CD4-positive, alpha-beta T cell (primary cell): ENCODE measurements around the gene ANO9. TPM values are rescaled to one million over a fixed set of nuclear protein-coding genes. Genes with fewer than 3 reads are reported as not detected.

ENCODE experiments used
- ATAC-seq: fragments of 200-7000 bp; cut with Tn5 transposase; one replicate; pipeline ENCODE4 v1.10.0; 2022; ENCODE audit warnings: mild to moderate bottlenecking; ENCODE audit not compliant: poor library complexity
- CTCF ChIA-PET: fragments of 350-600 bp; sonication (Branson Sonifier 250); formaldehyde crosslinking; loops from one replicate; lab custom pipeline; 2021; ENCODE audit warnings: antibody characterized with exemption, inconsistent platforms; lab: Charles Lee
- POLR2A ChIA-PET: fragments of 350-600 bp; sonication (Branson Sonifier 250); formaldehyde crosslinking; loops from one replicate; lab custom pipeline; 2021; ENCODE audit warnings: antibody characterized with exemption, inconsistent platforms; lab: Charles Lee
- DNase-seq, 14 experiments: peaks; one replicate each; pipeline ENCODE4 v3.0.0-alpha.2; 2013 to 2020; ENCODE audit warnings: mixed read lengths in 2 of 14
- H3K27ac ChIP-seq, 2 donors: one replicate each; pipeline versions ENCODE4 v1.5.1 to v1.7.0; 2013; ENCODE audit warnings: low read length in 2 of 2, low read depth in 1 of 2, mild to moderate bottlenecking in 1 of 2
- H3K27me3 ChIP-seq, 2 experiments: 1 replicate in 1 of 2; 2 replicates in 1 of 2; pipeline versions ENCODE4 v1.6.1 to v1.7.0; 2013; ENCODE audit warnings: low read length in 2 of 2, control low read depth in 1 of 2, mild to moderate bottlenecking in 1 of 2, moderate library complexity in 1 of 2; ENCODE audit not compliant: insufficient read depth in 2 of 2, control insufficient read depth in 1 of 2
- H3K36me3 ChIP-seq: one replicate; pipeline ENCODE4 v1.6.1; 2013; ENCODE audit warnings: low read length, control low read depth; ENCODE audit not compliant: insufficient read depth
- H3K4me1 ChIP-seq: one replicate; pipeline ENCODE4 v1.6.1; 2013; ENCODE audit warnings: low read length, control low read depth; ENCODE audit not compliant: insufficient read depth
- H3K4me3 ChIP-seq: one replicate; pipeline ENCODE4 v1.5.1; 2013; ENCODE audit warnings: mild to moderate bottlenecking, low read length, moderate library complexity
- H3K9me3 ChIP-seq, 2 experiments: 1 replicate in 1 of 2; 2 replicates in 1 of 2; pipeline versions ENCODE4 v1.6.1 to v1.7.0; 2013; ENCODE audit warnings: low read length in 2 of 2, mild to moderate bottlenecking in 2 of 2, control low read depth in 1 of 2, moderate library complexity in 1 of 2; ENCODE audit not compliant: control insufficient read depth in 1 of 2, insufficient read depth in 1 of 2
- H3K27ac Mint-ChIP-seq: one replicate; pipeline ENCODE4 v1.8.0; 2020; ENCODE audit warnings: mixed read lengths
- H3K27me3 Mint-ChIP-seq: one replicate; pipeline ENCODE4 v1.8.0; 2021; ENCODE audit warnings: mixed read lengths
- H3K36me3 Mint-ChIP-seq: one replicate; pipeline ENCODE4 v1.8.0; 2021; ENCODE audit warnings: low read depth, mixed read lengths
- H3K4me1 Mint-ChIP-seq: one replicate; pipeline ENCODE4 v1.8.0; 2021; ENCODE audit warnings: low read depth, mixed read lengths
- H3K4me3 Mint-ChIP-seq: one replicate; pipeline ENCODE4 v1.8.0; 2020; ENCODE audit warnings: mild to moderate bottlenecking, mixed read lengths
- H3K9me3 Mint-ChIP-seq: one replicate; pipeline ENCODE4 v1.8.0; 2020; ENCODE audit warnings: mixed read lengths
- intact Hi-C, 2 experiments: fragments of 100-400 bp; cut with DNase I in 1 of 2; cut with micrococcal nuclease in 1 of 2; formaldehyde crosslinking; loops; one replicate each; pipeline versions ENCODE4 v1.15.1 to v1.9.0; 2023 to 2025; cut with DNase I, micrococcal nuclease
- total RNA-seq, 174 experiments: library from RNA in 2 of 174; stranded (reverse) in 2 of 174; gene quantifications; one replicate each; pipeline ENCODE4 v1.2.3 and lab custom pipeline; 2021 to 2026
- TF ChIP-seq, protein P1 (sequence below): fragments of 200-600 bp; IDR thresholded peaks from one replicate; pipeline ENCODE4 v1.8.0; 2022; ENCODE audit warnings: antibody characterized with exemption, mild to moderate bottlenecking

ANO9 gene
- total RNA-seq, 2 experiments from 2014 or later = 109 to 114 TPM

- H3K4me3 Mint-ChIP-seq = peak overlapping the region; percentile 93
- TF ChIP-seq, protein P1, sequence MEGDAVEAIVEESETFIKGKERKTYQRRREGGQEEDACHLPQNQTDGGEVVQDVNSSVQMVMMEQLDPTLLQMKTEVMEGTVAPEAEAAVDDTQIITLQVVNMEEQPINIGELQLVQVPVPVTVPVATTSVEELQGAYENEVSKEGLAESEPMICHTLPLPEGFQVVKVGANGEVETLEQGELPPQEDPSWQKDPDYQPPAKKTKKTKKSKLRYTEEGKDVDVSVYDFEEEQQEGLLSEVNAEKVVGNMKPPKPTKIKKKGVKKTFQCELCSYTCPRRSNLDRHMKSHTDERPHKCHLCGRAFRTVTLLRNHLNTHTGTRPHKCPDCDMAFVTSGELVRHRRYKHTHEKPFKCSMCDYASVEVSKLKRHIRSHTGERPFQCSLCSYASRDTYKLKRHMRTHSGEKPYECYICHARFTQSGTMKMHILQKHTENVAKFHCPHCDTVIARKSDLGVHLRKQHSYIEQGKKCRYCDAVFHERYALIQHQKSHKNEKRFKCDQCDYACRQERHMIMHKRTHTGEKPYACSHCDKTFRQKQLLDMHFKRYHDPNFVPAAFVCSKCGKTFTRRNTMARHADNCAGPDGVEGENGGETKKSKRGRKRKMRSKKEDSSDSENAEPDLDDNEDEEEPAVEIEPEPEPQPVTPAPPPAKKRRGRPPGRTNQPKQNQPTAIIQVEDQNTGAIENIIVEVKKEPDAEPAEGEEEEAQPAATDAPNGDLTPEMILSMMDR = peak; percentile 93
- Histone ChIP-seq H3K4me1 (peaks cover 38% of the 10 kb centered on the region), H3K36me3 (peaks cover 9% of the 10 kb centered on the region), H3K9me3 (no peaks in the 10 kb centered on the region), H3K4me3 (peak overlapping the region; percentile 63), H3K27ac (peak overlapping the region; percentile 84 to 89), H3K27me3 (no peaks in the 10 kb centered on the region)
- intact Hi-C loops = loop anchor here (1.0 kb wide), 2 partner anchors 33 to 42 kb away; no protein-coding TSS in a partner anchor
- ChIA-PET CTCF (interaction anchor here (0.8 to 2.5 kb wide), 17 partner anchors 8 to 244 kb away, joined by 3 to 39 read pairs (median 4); partner anchors contain the start of genes BET1L, RIC8A, RNH1 and SIGIRR), POLR2A (interaction anchor here (0.8 to 4.7 kb wide), 10 partner anchors 32 to 241 kb away, joined by 3 to 88 read pairs (median 11); partner anchors contain the start of genes BET1L, RIC8A, RNH1 and SIGIRR)
- no peaks in the 10 kb centered on the region for H3K27me3 Mint-ChIP-seq
- DNase-seq (peak; percentile 91 to 98 (median 94)), ATAC-seq (peak; percentile 66)
- peaks cover 9% of the 10 kb centered on the region for H3K36me3 Mint-ChIP-seq
- no peaks in the 10 kb centered on the region for H3K9me3 Mint-ChIP-seq
- H3K4me1 Mint-ChIP-seq = peaks cover 26% of the 10 kb centered on the region
- peak overlapping the region; percentile 95 for H3K27ac Mint-ChIP-seq
Observed at GRCh38 chr11:447923-448731, 6.3 kb upstream of the ANO9 start.

DNA sequence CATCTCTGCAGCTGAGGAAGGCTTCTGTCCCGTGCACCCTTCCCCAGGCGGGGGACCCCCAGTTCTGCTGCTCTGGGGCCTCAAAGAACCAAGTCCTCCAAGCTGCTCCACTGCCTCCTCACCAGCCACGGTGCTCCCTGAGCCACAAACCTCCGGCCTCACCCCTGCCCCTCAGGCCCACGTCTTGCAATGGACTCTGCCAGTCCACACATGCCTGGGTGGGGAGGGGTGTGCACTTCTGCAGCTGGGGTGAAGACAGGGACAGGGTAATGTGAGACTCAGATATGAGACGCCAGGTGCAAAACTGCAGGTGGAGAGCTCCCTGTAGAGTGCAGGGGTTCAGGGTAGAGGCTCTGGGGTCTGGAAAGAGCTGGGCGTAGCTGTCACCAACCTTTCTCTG is 5.1 kb upstream of the ANO9 start:
- Histone ChIP-seq H3K4me3 (no peak overlapping the region), H3K27me3 (no peaks in the 10 kb centered on the region), H3K9me3 (no peaks in the 10 kb centered on the region), H3K27ac (no peak overlapping the region), H3K36me3 (no peaks in the 10 kb centered on the region), H3K4me1 (peaks cover 47% of the 10 kb centered on the region)
- Mint-ChIP-seq H3K27ac (no peak overlapping the region), H3K27me3 (no peaks in the 10 kb centered on the region), H3K36me3 (peaks cover 5% of the 10 kb centered on the region), H3K4me1 (peaks cover 26% of the 10 kb centered on the region), H3K4me3 (peak overlapping the region; percentile 56), H3K9me3 (no peaks in the 10 kb centered on the region)
- TF ChIP-seq, protein P1 = no peak
- no peak for ATAC-seq
- intact Hi-C loops = no loop called here
- DNase-seq = no peak
- ChIA-PET CTCF (interaction anchor here (1.1 to 2.1 kb wide), 4 partner anchors 31 to 196 kb away, joined by 3 to 16 read pairs (median 4); partner anchors contain the start of gene SIGIRR), POLR2A (interaction anchor here (0.6 to 4.7 kb wide), 6 partner anchors 31 to 238 kb away, joined by 3 to 88 read pairs (median 8); partner anchors contain the start of genes RNH1 and SIGIRR)

DNA sequence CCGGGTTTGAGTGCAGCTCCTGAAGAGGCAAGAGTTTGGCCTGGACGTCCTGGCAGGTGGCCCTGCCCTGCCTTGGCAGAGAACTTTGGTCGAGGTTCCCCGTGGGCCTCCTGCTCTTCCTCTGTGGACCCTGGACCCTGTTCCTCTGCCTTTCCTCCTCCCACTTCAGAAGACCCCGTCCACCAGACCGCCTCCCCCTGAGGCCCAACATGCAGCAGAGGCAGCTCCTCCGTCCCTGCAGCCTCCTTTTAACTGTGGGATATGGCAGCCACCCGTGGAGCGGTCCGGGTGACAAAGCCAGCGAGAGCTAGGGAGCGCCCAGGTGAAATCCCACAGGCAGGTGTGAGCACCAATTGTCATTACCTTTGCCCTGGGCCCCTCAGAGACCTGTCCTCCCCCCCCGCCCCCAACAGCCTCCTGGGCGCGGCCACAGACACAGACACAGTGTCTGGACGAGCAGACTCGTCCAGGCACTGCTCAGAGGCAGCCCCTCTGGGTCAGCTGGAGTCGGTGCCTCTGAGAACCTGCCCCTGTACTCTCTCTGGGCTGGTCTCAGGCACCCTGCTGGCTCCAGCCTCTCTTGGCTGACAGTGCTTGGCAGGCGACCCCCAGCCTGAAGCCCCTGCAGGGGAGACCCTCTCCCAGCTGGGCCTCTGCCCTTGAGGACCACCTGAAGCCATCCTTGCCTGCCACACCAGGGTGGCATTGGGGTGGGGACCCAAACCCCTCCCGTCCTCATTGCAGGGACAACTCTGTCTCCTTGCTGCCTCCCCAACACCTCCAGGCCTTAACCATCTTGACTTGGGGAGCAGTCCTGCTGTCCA is 4.2 kb upstream of the ANO9 start:
- intact Hi-C loops = no loop called here
- POLR2A ChIA-PET = interaction anchor here (1.3 kb wide), 1 partner anchor 29 kb away, joined by 3 read pairs; no protein-coding TSS in a partner anchor
- no peak overlapping the region for H3K27ac ChIP-seq

More for the DNA sequence above, 4.2 kb upstream of the ANO9 start:
- CTCF ChIA-PET = interaction anchor here (1.1 to 1.8 kb wide), 3 partner anchors 39 to 73 kb away, joined by 3 to 5 read pairs (median 3); no protein-coding TSS in a partner anchor
- Mint-ChIP-seq H3K4me1 (peaks cover 20% of the 10 kb centered on the region), H3K27ac (peak overlapping the region; percentile 56), H3K36me3 (peaks cover 3% of the 10 kb centered on the region), H3K27me3 (no peaks in the 10 kb centered on the region), H3K9me3 (no peaks in the 10 kb centered on the region), H3K4me3 (peak overlapping the region; percentile 42)
- TF ChIP-seq, protein P1 = no peak
- ATAC-seq = no peak
- H3K4me3 ChIP-seq = no peak overlapping the region
- peaks cover 47% of the 10 kb centered on the region for H3K4me1 ChIP-seq
- H3K27me3 ChIP-seq = no peaks in the 10 kb centered on the region
- no peaks in the 10 kb centered on the region for H3K36me3 ChIP-seq
- no peaks in the 10 kb centered on the region for H3K9me3 ChIP-seq
- no peak for DNase-seq
